Measurements from ENCODE around the gene RMDN3.

DNA sequence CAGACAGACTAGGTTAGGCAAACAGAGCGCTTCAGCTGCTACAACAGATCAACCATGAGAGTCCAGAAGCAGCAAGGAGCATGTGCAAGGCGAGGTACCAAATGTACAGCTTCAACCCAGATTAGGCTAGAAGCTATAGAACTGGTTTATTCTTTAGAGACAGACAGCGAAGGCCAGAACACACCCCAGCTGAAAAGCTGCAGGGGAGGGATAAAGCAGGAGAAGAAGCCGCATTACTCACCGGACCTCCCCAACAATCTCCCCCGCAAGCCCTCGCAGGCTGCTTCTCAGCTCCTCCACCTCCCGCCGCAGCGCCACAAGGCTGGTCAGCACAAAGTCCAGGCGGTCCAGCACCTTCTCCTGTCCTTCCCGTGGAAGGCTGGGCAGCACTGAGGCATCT, 3.3 kb downstream of the RMDN3 start:
- no peak for TF ChIP-seq POLR2A (IDR thresholded peaks at IDR 0.05)
- TF ChIP-seq, protein P1, sequence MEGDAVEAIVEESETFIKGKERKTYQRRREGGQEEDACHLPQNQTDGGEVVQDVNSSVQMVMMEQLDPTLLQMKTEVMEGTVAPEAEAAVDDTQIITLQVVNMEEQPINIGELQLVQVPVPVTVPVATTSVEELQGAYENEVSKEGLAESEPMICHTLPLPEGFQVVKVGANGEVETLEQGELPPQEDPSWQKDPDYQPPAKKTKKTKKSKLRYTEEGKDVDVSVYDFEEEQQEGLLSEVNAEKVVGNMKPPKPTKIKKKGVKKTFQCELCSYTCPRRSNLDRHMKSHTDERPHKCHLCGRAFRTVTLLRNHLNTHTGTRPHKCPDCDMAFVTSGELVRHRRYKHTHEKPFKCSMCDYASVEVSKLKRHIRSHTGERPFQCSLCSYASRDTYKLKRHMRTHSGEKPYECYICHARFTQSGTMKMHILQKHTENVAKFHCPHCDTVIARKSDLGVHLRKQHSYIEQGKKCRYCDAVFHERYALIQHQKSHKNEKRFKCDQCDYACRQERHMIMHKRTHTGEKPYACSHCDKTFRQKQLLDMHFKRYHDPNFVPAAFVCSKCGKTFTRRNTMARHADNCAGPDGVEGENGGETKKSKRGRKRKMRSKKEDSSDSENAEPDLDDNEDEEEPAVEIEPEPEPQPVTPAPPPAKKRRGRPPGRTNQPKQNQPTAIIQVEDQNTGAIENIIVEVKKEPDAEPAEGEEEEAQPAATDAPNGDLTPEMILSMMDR (IDR thresholded peaks at IDR 0.05): no peak
